ENCODE results near the gene SEPTIN8.

SEPTIN8 gene, protein sequence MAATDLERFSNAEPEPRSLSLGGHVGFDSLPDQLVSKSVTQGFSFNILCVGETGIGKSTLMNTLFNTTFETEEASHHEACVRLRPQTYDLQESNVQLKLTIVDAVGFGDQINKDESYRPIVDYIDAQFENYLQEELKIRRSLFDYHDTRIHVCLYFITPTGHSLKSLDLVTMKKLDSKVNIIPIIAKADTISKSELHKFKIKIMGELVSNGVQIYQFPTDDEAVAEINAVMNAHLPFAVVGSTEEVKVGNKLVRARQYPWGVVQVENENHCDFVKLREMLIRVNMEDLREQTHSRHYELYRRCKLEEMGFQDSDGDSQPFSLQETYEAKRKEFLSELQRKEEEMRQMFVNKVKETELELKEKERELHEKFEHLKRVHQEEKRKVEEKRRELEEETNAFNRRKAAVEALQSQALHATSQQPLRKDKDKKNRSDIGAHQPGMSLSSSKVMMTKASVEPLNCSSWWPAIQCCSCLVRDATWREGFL

DNA sequence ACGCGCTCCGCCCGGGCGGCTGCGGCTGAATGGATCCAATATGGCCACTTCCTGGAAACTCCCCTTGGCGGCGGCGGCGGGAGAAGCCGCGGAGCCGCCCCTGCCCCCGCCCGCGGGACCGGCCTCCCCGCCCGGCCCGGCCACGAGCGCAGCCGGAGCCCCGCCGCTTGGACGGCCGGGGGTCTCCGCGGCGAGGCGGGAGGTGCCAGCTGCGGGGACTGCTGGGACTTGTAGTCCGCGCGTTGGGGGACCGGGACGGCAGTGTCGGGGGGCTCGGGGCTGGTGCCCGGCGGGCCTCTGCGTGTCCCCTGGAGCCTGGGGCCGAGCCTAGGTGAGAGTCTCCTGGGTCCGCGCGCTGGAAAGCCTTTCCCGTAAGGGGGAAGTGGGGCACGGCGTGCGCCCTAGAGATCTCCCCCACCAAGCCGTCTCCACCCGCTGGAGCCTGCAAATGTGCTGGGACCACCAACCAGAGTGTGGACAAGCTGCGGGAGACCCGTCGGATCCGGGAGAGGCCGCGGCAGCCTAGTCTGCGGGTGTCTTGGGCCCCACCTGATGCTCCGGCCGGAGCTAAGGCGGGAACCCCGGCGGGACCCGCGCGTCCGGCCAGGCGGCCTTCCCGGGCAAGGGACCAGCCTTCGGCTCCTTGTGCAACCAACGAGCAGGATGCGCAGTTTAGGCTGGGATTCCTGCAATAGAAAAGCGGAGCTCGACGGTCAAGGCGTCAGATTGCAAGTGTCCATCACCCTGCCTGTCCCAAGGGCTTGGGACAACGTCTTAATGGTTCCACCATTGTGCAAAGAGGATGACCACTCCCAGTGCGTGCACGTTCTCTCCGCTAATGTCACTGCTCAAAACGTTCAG is at the start of gene SEPTIN8:
TSS of gene SEPTIN8 (minus strand) at position 31 of the 861 bp plus-strand sequence. CDS start 102 bp downstream, outside the sequence.
- peak in 1 of 2 experiments; percentile 35 for DNase-seq (ENCODE audit: low read depth in 2 of 2)

DNA sequence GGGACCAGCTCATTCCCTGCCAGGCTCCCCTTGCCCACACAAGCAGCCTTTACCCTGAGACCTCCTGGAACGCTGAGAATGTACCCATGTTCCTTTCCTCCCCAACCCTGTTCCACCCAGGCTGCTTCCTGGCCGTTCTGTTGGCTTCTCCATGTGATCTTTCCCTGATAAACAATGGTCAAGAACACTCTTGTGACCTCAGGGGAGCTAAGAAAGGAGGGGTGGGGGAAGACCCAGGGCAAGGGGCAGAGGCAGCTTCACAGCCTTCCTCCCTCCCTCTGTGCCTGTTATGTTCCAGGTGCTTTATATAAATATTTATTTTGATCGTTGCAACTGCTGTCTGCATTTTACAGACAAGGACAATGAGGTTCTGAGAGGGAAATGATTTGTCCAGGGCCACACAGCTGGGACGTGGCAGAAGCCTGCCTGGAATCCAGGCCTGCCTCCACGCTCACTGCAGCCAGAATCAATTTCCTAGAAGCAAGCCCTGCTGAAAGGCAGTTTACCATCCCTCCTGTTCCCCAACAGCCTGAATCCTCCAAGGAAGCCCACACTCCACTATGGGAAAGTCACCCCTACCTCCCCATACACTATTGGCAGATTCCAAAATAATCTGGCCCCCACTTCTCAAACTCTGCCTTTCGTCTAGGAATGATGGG is 49.5 kb upstream of the SEPTIN8 start:
- DNase-seq (ENCODE audit: low read depth in 2 of 2), result no peak

- no peak for DNase-seq (ENCODE audit: low read depth in 2 of 2)
Observed at GRCh38 chr5:132825834-132826391, 48.9 kb upstream of the SEPTIN8 start.

DNA sequence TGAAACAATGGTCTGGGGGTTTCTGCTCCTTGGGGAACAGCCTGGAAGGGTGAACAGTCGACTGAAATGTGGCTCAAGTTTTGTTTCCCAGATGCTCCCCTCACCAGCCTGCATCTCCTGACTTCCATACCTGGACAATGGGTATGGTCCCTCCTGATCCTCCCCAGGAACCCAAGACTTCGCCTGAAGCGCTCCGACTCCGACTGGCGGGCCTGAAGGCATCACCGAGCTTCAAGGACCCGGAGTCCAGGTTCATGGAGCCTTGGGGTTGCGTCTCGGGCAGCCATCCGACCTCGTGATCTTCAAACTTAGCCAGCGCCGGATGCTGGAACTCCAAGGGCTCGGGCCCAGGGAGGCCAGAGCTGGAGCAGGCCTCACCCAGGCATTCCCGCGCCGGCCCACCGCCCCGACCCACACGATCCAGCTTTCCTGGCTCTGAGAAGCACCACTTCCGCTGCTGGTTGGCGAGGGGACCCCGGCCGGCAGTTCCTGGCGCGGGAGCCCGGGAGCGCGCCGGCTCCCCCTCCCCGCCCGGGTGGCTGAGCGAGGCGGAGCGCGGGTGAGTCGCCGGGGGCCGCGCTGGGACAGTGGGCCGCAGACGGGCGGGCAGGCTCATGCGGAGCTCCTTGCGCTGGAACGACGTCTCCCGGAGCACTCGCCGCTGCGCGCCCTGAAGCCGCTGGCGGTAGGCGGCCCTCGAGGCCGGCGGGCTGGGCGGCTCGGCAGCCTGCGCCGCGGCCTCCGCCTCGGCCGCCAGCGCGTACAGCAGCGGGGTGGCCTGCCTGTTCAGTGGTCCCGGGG is 48.2 kb upstream of the SEPTIN8 start:
- DNase-seq (ENCODE audit: low read depth in 2 of 2), result no peak

DNA sequence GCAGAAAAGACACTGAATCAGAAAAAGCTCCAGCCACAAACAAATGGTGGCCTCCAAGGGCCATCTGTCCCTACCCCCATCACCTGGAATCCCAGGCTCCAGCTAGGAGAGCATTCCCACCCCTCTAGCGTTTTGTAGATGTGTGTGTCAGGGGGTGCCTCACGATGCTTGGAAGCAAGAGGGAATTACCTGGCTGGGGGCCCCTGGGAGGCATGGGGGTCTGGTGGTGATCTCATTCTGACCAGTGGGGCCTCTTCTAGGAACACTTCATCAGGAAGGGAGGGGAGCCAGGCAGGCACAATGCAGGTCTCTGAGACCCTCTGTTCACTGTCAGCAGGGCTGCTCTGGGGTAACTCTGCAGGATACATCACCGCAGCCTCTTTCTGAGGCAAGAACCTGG is 47.4 kb upstream of the SEPTIN8 start:
- no peak for DNase-seq (ENCODE audit: low read depth in 2 of 2)

GRCh38 chr5:132823481-132824050 is 46.5 kb upstream of the SEPTIN8 start:
- no peak for DNase-seq (ENCODE audit: low read depth in 2 of 2)

GRCh38 chr5:132822650-132823480 is 45.8 kb upstream of the SEPTIN8 start:
- no peak for DNase-seq (ENCODE audit: low read depth in 2 of 2)

- no peak for DNase-seq (ENCODE audit: low read depth in 2 of 2)
Observed at GRCh38 chr5:132821791-132822190, 44.8 kb upstream of the SEPTIN8 start.

DNA sequence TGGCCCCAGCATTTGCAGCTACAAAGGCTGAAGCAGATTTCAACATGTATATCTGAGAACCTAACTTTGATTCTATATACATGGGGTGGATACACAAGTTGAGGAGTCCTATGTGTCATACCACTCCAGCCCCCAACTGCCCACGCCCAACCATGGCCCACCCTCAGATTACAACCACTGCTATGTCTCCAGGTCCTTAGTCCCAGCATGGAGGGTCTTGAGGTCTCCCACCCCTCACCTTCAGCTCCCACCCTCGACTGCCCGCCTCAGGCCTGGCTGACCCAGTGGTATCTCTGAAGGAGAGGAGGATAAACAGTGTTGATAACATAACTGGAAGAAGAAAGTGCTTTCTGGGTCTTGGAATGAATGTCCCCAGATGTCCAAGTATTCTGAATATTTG is 44.3 kb upstream of the SEPTIN8 start:
- no peak for DNase-seq (ENCODE audit: low read depth in 2 of 2)

DNA sequence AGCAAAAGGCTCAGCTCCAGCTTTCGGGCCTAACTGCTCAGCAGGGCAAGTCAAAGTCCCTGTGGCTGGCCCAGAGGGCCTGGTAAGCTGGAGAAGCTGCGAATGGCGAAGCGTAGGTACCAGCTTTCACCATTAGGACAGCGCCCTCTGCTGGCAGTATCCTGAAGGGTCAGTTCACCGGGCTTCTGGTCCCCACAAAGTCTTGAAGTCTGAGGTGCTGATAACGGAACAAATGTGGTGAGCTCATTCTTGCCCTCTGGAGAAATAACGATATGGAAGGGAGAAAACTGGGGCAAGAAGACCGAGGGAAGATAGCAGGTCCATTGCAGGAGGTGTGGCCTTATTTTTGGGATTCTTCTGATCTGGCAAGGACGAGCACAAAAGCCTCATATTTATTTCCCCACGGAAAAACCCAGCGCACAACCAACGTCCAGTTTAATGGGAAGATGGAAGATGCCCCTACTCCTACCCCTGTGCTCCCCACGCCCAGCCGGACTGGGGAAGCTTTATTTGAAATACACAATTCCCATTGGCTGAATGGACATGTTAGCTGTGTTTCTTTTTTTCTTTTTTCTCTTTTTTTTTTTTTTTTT is 43.2 kb upstream of the SEPTIN8 start:
- DNase-seq (ENCODE audit: low read depth in 2 of 2), result peak; percentile 78 to 94

DNA sequence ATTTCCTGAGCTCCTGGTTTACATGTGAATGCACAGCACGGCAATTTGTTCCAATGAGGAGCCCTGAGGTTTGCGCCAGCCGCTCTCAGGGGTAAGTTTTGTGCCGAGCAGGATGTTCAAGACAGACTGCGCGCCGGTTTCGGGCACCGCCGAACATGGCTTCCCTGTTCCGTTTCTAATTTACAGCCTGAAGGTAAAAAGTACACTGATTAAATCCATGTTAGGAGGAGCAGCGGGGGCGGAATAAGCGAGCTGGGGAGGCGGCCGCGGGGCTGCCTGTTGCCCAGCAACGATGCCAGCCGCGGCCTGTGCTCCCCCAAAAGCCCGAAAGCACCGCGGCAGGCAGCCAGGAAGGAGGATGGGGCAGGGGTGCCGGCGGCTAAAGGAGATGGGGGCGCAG is 42.4 kb upstream of the SEPTIN8 start:
- DNase-seq (ENCODE audit: low read depth in 2 of 2), result no peak

GRCh38 chr5:132817011-132817410 is 40.0 kb upstream of the SEPTIN8 start:
- DNase-seq (ENCODE audit: low read depth in 2 of 2), result no peak

- no peak for DNase-seq (ENCODE audit: low read depth in 2 of 2)
Observed at GRCh38 chr5:132816554-132816953, 39.5 kb upstream of the SEPTIN8 start.

DNA sequence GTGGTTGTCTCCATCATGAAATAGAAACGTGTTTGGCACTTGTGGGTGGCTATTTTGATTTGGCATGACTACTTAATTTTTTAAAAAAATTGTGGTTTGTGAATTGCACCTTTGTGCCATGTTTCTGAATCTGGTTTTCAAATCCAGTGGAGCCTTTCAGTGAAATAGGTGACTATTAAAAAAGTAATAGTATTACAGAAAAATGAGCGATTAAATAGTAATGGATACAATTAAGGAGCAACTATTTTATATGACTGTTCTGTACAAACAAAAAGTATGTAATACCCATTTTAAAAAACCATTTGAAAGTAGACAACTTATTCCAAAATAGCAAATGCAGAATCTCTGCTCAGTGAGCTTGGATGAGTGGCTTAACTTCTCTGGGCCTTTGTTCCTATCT is 39.0 kb upstream of the SEPTIN8 start:
- no peak for DNase-seq (ENCODE audit: low read depth in 2 of 2)

DNA sequence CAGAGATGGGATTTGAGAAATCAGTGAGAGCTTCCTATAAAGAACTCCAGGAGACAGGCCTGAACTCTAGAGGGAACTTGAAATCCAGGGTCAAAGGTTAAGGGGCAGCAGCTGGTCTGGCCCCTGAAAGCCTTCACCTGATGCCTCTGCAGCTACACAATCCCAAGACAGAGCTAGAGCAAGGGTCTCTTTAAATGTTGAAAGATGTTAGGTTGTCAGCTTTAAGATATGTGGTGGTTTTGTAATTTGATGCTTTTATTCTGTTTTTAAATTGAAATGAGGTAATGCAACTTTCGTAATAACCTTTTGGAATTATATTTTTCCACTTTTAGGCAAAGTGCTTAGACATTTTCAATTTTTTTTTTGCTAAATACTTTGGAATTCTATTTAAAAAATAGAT is 38.4 kb upstream of the SEPTIN8 start:
- no peak for DNase-seq (ENCODE audit: low read depth in 2 of 2)

- DNase-seq (ENCODE audit: low read depth in 2 of 2), result no peak
Observed at GRCh38 chr5:132814503-132815294, 37.7 kb upstream of the SEPTIN8 start.

DNA sequence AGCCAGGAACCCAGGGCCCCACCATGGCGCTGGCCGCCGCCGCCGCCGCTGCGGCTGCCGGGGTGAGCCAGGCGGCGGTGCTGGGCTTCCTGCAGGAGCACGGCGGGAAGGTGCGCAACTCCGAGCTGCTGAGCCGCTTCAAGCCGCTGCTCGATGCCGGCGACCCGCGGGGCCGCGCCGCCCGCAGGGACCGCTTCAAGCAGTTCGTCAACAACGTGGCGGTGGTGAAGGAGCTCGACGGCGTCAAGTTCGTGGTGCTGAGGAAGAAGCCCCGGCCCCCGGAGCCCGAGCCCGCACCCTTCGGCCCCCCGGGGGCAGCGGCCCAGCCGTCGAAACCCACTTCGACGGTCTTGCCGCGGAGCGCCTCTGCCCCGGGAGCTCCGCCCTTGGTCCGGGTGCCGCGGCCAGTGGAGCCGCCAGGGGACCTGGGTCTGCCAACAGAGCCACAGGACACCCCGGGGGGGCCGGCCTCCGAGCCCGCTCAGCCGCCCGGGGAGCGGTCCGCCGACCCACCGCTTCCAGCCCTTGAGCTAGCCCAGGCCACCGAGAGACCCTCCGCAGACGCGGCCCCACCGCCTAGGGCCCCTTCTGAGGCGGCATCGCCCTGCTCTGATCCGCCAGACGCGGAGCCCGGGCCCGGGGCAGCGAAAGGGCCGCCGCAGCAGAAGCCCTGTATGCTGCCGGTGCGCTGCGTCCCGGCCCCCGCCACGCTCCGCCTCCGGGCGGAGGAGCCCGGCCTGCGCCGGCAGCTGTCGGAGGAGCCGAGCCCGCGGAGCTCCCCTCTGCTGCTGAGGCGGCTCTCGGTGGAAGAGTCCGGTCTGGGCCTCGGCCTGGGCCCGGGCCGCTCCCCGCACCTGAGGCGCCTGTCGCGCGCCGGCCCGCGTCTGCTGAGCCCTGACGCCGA is 36.8 kb upstream of the SEPTIN8 start:
- no peak for DNase-seq (ENCODE audit: low read depth in 2 of 2)

All from stimulated activated CD4-positive, alpha-beta T cell treated with anti-CD3 and anti-CD28 coated beads, Interleukin-12 subunit alpha, Interleukin-12 subunit beta, amount 100 ng/mL, for 24 hours (primary cell).